Colonic mucosa (tissue), 4 donors: Measurements from ENCODE around the gene TANGO2. TPM values are rescaled to one million over a fixed set of nuclear protein-coding genes. Genes with fewer than 3 reads are reported as not detected.
A peak's percentile ranks its signal among the peaks of the same experiment; 100 is the strongest.

Source experiments
- DNase-seq: peaks from one replicate; pipeline ENCODE4 v3.0.0-alpha.2; 2020
- H3K27ac ChIP-seq: fragments of 200-600 bp; one replicate; pipeline ENCODE4 v1.8.0; 2021
- H3K27me3 ChIP-seq: fragments of 200-600 bp; one replicate; pipeline ENCODE4 v1.8.0; 2021
- H3K36me3 ChIP-seq: fragments of 200-600 bp; one replicate; pipeline ENCODE4 v1.8.0; 2021
- H3K4me1 ChIP-seq: fragments of 200-600 bp; one replicate; pipeline ENCODE4 v1.8.0; 2021; ENCODE audit warnings: mild to moderate bottlenecking
- H3K4me3 ChIP-seq: fragments of 200-600 bp; one replicate; pipeline ENCODE4 v1.8.0; 2021
- H3K9ac ChIP-seq, 2 donors: one replicate each; pipeline ENCODE4 v1.7.0; 2013; ENCODE audit warnings: control low read depth in 2 of 2, low read depth in 2 of 2, low read length in 2 of 2
- H3K9me3 ChIP-seq: fragments of 200-600 bp; one replicate; pipeline ENCODE4 v1.8.0; 2021
- CTCF ChIP-seq: fragments of 200-600 bp; IDR thresholded peaks from one replicate; pipeline ENCODE4 v1.8.0; 2022; ENCODE audit warnings: antibody characterized with exemption, mild to moderate bottlenecking
- intact Hi-C: fragments of 100-400 bp; cut with DNase I; formaldehyde crosslinking; loops from one replicate; pipeline ENCODE4 v1.14.1; 2022
- total RNA-seq, 2 donors: library from RNA; stranded (reverse); fragmentation: NEBNext Ultra II Directional in 1 of 2; extraction: Animal tissue kit (Norgen Biotek cat#: 25700) in 1 of 2; gene quantifications; one replicate each; pipeline ENCODE4 v1.2.1, GENCODE V29; 2021
- donor health status: healthy.
- donor health status: DM: no; HTN: no; CAD: no.
- donor health status: DM: no; HTN: no; CAD: no.

TANGO2 gene
- total RNA-seq, 2 donors from 2014 or later, result 22.1 to 34.1 TPM

GRCh38 chr22:20000246-20001081, 20.4 kb upstream of the TANGO2 start:
- Histone ChIP-seq H3K27ac (no peak overlapping the region), H3K9me3 (no peaks in the 10 kb centered on the region), H3K27me3 (no peaks in the 10 kb centered on the region), H3K4me3 (no peak overlapping the region), H3K9ac (no peak overlapping the region), H3K4me1 (no peaks in the 10 kb centered on the region), H3K36me3 (no peaks in the 10 kb centered on the region)
- intact Hi-C loops, result no loop called here
- TF ChIP-seq CTCF, result no peak
- no peak for DNase-seq

GRCh38 chr22:20001082-20001638, 19.8 kb upstream of the TANGO2 start:
- no peak for TF ChIP-seq CTCF
- intact Hi-C loops, result no loop called here

GRCh38 chr22:20002128-20002527, 18.8 kb upstream of the TANGO2 start:
- Histone ChIP-seq H3K4me1 (no peaks in the 10 kb centered on the region), H3K27ac (no peak overlapping the region), H3K9ac (peak overlapping the region in 1 of 2 donors; percentile 1), H3K9me3 (no peaks in the 10 kb centered on the region), H3K4me3 (no peak overlapping the region), H3K36me3 (no peaks in the 10 kb centered on the region), H3K27me3 (no peaks in the 10 kb centered on the region)
- intact Hi-C loops, result no loop called here
- TF ChIP-seq CTCF, result no peak
- no peak for DNase-seq

More at GRCh38 chr22:20001082-20001638, 19.8 kb upstream of the TANGO2 start:
- H3K27ac ChIP-seq, result no peak overlapping the region
- H3K9me3 ChIP-seq, result no peaks in the 10 kb centered on the region
- H3K36me3 ChIP-seq, result no peaks in the 10 kb centered on the region
- DNase-seq, result no peak
- no peak overlapping the region for H3K9ac ChIP-seq
- H3K4me3 ChIP-seq, result no peak overlapping the region
- no peaks in the 10 kb centered on the region for H3K27me3 ChIP-seq
- no peaks in the 10 kb centered on the region for H3K4me1 ChIP-seq

- Histone ChIP-seq H3K27ac (no peak overlapping the region), H3K4me3 (no peak overlapping the region), H3K4me1 (no peaks in the 10 kb centered on the region), H3K9me3 (no peaks in the 10 kb centered on the region), H3K9ac (no peak overlapping the region), H3K36me3 (no peaks in the 10 kb centered on the region), H3K27me3 (no peaks in the 10 kb centered on the region)
- intact Hi-C loops, result no loop called here
- DNase-seq, result no peak
- TF ChIP-seq CTCF, result no peak
These were observed 18.3 kb upstream of the TANGO2 start for GRCh38 chr22:20002636-20003035.

- H3K9ac ChIP-seq, result no peak overlapping the region
- H3K4me3 ChIP-seq, result no peak overlapping the region
- no peaks in the 10 kb centered on the region for H3K9me3 ChIP-seq
- H3K4me1 ChIP-seq, result no peaks in the 10 kb centered on the region
- DNase-seq, result no peak
- intact Hi-C loops, result no loop called here
- no peak overlapping the region for H3K27ac ChIP-seq
- TF ChIP-seq CTCF, result no peak
- H3K27me3 ChIP-seq, result no peaks in the 10 kb centered on the region
- H3K36me3 ChIP-seq, result no peaks in the 10 kb centered on the region
These were observed 17.6 kb upstream of the TANGO2 start for GRCh38 chr22:20003304-20003703.
